ENCODE data around the gene SDK1. TPM values are rescaled to one million over a fixed set of nuclear protein-coding genes. Genes with fewer than 3 reads are reported as not detected.

Gene SDK1
- total and polyA plus RNA-seq, 4 donors: 0.12 to 0.47 (median 0.36) TPM

DNA sequence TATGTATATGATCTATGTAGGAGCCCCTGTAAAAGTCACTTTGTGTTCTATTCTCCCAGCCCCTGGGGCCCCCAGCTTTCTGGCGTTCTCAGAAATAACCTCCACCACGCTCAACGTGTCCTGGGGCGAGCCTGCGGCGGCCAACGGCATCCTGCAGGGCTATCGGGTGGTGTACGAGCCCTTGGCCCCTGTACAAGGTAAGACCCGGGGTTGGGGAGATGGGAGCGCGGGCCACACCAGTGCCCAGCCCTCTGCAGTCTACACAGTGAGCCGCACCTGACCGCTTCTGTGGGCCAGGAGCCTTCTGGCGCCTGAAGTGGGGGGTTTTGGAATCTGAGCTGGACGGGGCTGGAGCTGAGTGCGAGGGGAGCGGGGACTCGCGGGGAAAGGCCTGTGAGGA, 908.9 kb downstream of the SDK1 start (continued):
- TF ChIP-seq FOXA2 (IDR thresholded peaks at IDR 0.05) (no peak), GABPA (IDR thresholded peaks at IDR 0.05 in 1 of 2, conservative IDR thresholded peaks at IDR 0.05 in 1 of 2) (no peak), HNF4G (IDR thresholded peaks at IDR 0.05) (no peak)
- TF ChIP-seq, protein P1, sequence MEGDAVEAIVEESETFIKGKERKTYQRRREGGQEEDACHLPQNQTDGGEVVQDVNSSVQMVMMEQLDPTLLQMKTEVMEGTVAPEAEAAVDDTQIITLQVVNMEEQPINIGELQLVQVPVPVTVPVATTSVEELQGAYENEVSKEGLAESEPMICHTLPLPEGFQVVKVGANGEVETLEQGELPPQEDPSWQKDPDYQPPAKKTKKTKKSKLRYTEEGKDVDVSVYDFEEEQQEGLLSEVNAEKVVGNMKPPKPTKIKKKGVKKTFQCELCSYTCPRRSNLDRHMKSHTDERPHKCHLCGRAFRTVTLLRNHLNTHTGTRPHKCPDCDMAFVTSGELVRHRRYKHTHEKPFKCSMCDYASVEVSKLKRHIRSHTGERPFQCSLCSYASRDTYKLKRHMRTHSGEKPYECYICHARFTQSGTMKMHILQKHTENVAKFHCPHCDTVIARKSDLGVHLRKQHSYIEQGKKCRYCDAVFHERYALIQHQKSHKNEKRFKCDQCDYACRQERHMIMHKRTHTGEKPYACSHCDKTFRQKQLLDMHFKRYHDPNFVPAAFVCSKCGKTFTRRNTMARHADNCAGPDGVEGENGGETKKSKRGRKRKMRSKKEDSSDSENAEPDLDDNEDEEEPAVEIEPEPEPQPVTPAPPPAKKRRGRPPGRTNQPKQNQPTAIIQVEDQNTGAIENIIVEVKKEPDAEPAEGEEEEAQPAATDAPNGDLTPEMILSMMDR (IDR thresholded peaks at IDR 0.05; ENCODE audit: low read depth, low read length, missing input control): no peak

DNA sequence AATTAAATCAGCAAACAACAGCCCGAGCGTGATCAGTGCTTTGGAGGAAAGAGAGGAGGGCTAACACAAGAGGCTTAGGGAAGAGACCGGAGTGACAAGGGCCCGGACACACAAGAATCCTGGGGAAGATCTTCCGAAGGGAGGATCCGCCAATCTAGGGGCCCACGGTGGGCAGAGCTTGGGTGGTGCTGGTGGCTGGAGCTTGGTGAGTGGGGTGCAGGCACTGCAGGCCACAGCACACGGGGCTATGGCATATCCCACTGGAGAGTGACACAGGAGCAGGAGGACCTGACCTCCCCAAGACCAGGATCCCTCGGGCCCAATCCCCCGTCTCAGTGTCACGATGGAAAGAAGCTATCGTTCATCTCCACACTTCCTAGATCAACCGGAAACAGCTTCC, 909.8 kb downstream of the SDK1 start:
- Histone ChIP-seq H3K9me3 (ENCODE audit: control insufficient read depth in 4 of 4, low read length in 3 of 4) (no peaks in the 10 kb centered on the region), H3K9ac (ENCODE audit: low read depth in 1 of 2, low read length in 2 of 2) (no peak overlapping the region), H3K27ac (ENCODE audit: low read depth in 1 of 2, low read length in 2 of 2) (no peak overlapping the region), H3K36me3 (ENCODE audit: control insufficient read depth in 4 of 4, insufficient read depth in 3 of 4, low read depth in 1 of 4, low read length in 3 of 4) (no peaks in the 10 kb centered on the region), H3K4me1 (ENCODE audit: control insufficient read depth in 4 of 4, insufficient read depth in 4 of 4, low read length in 3 of 4) (no peaks in the 10 kb centered on the region), H3K4me3 (ENCODE audit: low read depth in 1 of 3, low read length in 3 of 3) (no peak overlapping the region), H3K27me3 (ENCODE audit: control insufficient read depth in 4 of 4, insufficient read depth in 4 of 4, low read length in 3 of 4) (no peaks in the 10 kb centered on the region)
- TF ChIP-seq, protein P2, sequence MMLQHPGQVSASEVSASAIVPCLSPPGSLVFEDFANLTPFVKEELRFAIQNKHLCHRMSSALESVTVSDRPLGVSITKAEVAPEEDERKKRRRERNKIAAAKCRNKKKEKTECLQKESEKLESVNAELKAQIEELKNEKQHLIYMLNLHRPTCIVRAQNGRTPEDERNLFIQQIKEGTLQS (IDR thresholded peaks at IDR 0.05): no peak
- TF ChIP-seq JUND (IDR thresholded peaks at IDR 0.05) (no peak), TAF1 (conservative IDR thresholded peaks at IDR 0.05) (no peak), FOXA2 (IDR thresholded peaks at IDR 0.05) (no peak), RAD21 (IDR thresholded peaks at IDR 0.05) (no peak), HNF4G (IDR thresholded peaks at IDR 0.05) (no peak), SP1 (IDR thresholded peaks at IDR 0.05) (no peak), RXRA (IDR thresholded peaks at IDR 0.05) (no peak), NR2F2 (IDR thresholded peaks at IDR 0.05) (no peak), HNF4A (conservative IDR thresholded peaks at IDR 0.05) (no peak), GABPA (IDR thresholded peaks at IDR 0.05 in 1 of 2, conservative IDR thresholded peaks at IDR 0.05 in 1 of 2) (no peak)
- TF ChIP-seq, protein P3, sequence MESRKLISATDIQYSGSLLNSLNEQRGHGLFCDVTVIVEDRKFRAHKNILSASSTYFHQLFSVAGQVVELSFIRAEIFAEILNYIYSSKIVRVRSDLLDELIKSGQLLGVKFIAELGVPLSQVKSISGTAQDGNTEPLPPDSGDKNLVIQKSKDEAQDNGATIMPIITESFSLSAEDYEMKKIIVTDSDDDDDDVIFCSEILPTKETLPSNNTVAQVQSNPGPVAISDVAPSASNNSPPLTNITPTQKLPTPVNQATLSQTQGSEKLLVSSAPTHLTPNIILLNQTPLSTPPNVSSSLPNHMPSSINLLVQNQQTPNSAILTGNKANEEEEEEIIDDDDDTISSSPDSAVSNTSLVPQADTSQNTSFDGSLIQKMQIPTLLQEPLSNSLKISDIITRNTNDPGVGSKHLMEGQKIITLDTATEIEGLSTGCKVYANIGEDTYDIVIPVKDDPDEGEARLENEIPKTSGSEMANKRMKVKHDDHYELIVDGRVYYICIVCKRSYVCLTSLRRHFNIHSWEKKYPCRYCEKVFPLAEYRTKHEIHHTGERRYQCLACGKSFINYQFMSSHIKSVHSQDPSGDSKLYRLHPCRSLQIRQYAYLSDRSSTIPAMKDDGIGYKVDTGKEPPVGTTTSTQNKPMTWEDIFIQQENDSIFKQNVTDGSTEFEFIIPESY (IDR thresholded peaks at IDR 0.05): no peak
- TF ChIP-seq, protein P1 (IDR thresholded peaks at IDR 0.05; ENCODE audit: low read depth, low read length, missing input control): no peak
- TF ChIP-seq, protein P4, sequence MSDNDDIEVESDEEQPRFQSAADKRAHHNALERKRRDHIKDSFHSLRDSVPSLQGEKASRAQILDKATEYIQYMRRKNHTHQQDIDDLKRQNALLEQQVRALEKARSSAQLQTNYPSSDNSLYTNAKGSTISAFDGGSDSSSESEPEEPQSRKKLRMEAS (IDR thresholded peaks at IDR 0.05): no peak
- TF ChIP-seq, protein P5, sequence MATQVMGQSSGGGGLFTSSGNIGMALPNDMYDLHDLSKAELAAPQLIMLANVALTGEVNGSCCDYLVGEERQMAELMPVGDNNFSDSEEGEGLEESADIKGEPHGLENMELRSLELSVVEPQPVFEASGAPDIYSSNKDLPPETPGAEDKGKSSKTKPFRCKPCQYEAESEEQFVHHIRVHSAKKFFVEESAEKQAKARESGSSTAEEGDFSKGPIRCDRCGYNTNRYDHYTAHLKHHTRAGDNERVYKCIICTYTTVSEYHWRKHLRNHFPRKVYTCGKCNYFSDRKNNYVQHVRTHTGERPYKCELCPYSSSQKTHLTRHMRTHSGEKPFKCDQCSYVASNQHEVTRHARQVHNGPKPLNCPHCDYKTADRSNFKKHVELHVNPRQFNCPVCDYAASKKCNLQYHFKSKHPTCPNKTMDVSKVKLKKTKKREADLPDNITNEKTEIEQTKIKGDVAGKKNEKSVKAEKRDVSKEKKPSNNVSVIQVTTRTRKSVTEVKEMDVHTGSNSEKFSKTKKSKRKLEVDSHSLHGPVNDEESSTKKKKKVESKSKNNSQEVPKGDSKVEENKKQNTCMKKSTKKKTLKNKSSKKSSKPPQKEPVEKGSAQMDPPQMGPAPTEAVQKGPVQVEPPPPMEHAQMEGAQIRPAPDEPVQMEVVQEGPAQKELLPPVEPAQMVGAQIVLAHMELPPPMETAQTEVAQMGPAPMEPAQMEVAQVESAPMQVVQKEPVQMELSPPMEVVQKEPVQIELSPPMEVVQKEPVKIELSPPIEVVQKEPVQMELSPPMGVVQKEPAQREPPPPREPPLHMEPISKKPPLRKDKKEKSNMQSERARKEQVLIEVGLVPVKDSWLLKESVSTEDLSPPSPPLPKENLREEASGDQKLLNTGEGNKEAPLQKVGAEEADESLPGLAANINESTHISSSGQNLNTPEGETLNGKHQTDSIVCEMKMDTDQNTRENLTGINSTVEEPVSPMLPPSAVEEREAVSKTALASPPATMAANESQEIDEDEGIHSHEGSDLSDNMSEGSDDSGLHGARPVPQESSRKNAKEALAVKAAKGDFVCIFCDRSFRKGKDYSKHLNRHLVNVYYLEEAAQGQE (IDR thresholded peaks at IDR 0.05): no peak
- 90% methylated on average over 13 of the region's 13 CpGs for WGBS
- DNase-seq (ENCODE audit: low spot score): no peak

Data from liver (tissue), 9 donors.